Measurements from ENCODE around the gene IL33.

- TF ChIP-seq CTCF (IDR thresholded peaks at IDR 0.05; ENCODE audit: low read depth, low read length): no peak
- TF ChIP-seq POLR2A (IDR thresholded peaks at IDR 0.05; ENCODE audit: extremely low read depth, insufficient read length): no peak
Observed at GRCh38 chr9:6243746-6244145, 28.1 kb downstream of the IL33 start.
